GM23248 (cell line): ENCODE results near the gene TASOR. TPM values are rescaled to one million over a fixed set of nuclear protein-coding genes. Genes with fewer than 3 reads are reported as not detected.
A peak's percentile ranks its signal among the peaks of the same experiment; 100 is the strongest.

Source experiments
- DNase-seq: peaks from one replicate; pipeline ENCODE4 v3.0.0-alpha.2; 2015
- H2AFZ ChIP-seq: fragments of 200-600 bp; sonication (generic); 2 replicates; pipeline ENCODE4 v1.6.1; 2016; ENCODE audit warnings: antibody characterized with exemption
- H3F3A ChIP-seq: fragments of 200-600 bp; sonication (generic); 2 replicates; pipeline ENCODE4 v1.6.1; 2016; ENCODE audit warnings: mild to moderate bottlenecking, antibody characterized with exemption, mixed run types; ENCODE audit not compliant: insufficient read depth
- H3K27ac ChIP-seq: fragments of 200-600 bp; sonication (generic); 2 replicates; pipeline ENCODE4 v1.5.1; 2016; ENCODE audit warnings: mild to moderate bottlenecking
- H3K27me3 ChIP-seq: fragments of 200-600 bp; sonication (generic); replicated peaks from 2 replicates; pipeline ENCODE4 v1.6.1; 2016; ENCODE audit warnings: mild to moderate bottlenecking; ENCODE audit not compliant: insufficient read depth
- H3K36me3 ChIP-seq: fragments of 200-600 bp; sonication (generic); 2 replicates; pipeline ENCODE4 v1.6.1; 2016; ENCODE audit warnings: low read depth, mild to moderate bottlenecking
- H3K4me1 ChIP-seq: fragments of 200-600 bp; sonication (generic); 2 replicates; pipeline ENCODE4 v1.6.1; 2016; ENCODE audit warnings: mild to moderate bottlenecking; ENCODE audit not compliant: insufficient read depth
- H3K4me2 ChIP-seq: fragments of 200-600 bp; sonication (generic); one replicate; pipeline ENCODE4 v1.6.1; 2016; ENCODE audit warnings: mild to moderate bottlenecking; ENCODE audit not compliant: unreplicated experiment
- H3K4me3 ChIP-seq: fragments of 200-600 bp; sonication (generic); 2 replicates; pipeline ENCODE4 v1.5.1; 2016; ENCODE audit warnings: mild to moderate bottlenecking
- H3K79me2 ChIP-seq: fragments of 200-600 bp; sonication (generic); 2 replicates; pipeline ENCODE4 v1.6.1; 2016; ENCODE audit warnings: mild to moderate bottlenecking; ENCODE audit not compliant: insufficient read depth
- H3K9ac ChIP-seq: fragments of 200-600 bp; sonication (generic); 2 replicates; pipeline ENCODE4 v1.6.1; 2016; ENCODE audit warnings: mild to moderate bottlenecking
- H3K9me2 ChIP-seq: fragments of 200-600 bp; sonication (generic); 2 replicates; pipeline ENCODE4 v1.6.1; 2016; ENCODE audit warnings: mixed run types, mild to moderate bottlenecking, moderate library complexity; ENCODE audit not compliant: insufficient read depth
- H3K9me3 ChIP-seq: fragments of 200-600 bp; sonication (generic); one replicate; pipeline ENCODE4 v1.6.1; 2017; ENCODE audit warnings: low read depth
- H4K20me1 ChIP-seq: fragments of 200-600 bp; sonication (generic); 2 replicates; pipeline ENCODE4 v1.6.0; 2016; ENCODE audit not compliant: insufficient read depth
- EZH2 ChIP-seq: fragments of 200-600 bp; sonication (generic); IDR thresholded peaks from 2 replicates; pipeline ENCODE4 v1.6.1; 2018; ENCODE audit warnings: antibody characterized with exemption, mild to moderate bottlenecking; ENCODE audit not compliant: insufficient read depth, poor library complexity, severe bottlenecking
- EZH2phosphoT487 ChIP-seq: fragments of 200-600 bp; sonication (generic); IDR thresholded peaks from 2 replicates; pipeline ENCODE4 v1.6.1; 2018; ENCODE audit warnings: antibody characterized with exemption, moderate library complexity, mild to moderate bottlenecking, low read depth; ENCODE audit not compliant: insufficient read depth
- WGBS, 2 experiments: methylation state at CpG; one replicate each; pipeline ENCODE4 v1.1.6; 2015 to 2017; ENCODE audit warnings: low lambda C conversion rate in 2 of 2, low coverage in 1 of 2; ENCODE audit errors: missing lambda C conversion rate in 2 of 2; 5-methylcytosine and 5-hydroxymethylcytosine counted together
- in situ Hi-C: fragments of 300-500 bp; cut with MboI; formaldehyde crosslinking; loops from 2 replicates; pipeline ENCODE4 v1.15.0; 2020
- polyA plus RNA-seq: library from polyadenylated mRNA; unstranded; fragments of >200 nt; fragmentation: Nextera tagmentation; extraction: Ambion mirVana; gene quantifications from 2 replicates; pipeline ENCODE4 v1.2.1, GENCODE V29; 2016
- total RNA-seq: library from RNA; depleted of rRNA; stranded (reverse); fragments of >200 nt; shearing (Covaris generic); gene quantifications from 2 replicates; pipeline ENCODE4 v1.2.3, GENCODE V29; 2014

TASOR gene
- total and polyA plus RNA-seq, 2 experiments from 2014 or later: 15.7 to 56.8 TPM

DNA sequence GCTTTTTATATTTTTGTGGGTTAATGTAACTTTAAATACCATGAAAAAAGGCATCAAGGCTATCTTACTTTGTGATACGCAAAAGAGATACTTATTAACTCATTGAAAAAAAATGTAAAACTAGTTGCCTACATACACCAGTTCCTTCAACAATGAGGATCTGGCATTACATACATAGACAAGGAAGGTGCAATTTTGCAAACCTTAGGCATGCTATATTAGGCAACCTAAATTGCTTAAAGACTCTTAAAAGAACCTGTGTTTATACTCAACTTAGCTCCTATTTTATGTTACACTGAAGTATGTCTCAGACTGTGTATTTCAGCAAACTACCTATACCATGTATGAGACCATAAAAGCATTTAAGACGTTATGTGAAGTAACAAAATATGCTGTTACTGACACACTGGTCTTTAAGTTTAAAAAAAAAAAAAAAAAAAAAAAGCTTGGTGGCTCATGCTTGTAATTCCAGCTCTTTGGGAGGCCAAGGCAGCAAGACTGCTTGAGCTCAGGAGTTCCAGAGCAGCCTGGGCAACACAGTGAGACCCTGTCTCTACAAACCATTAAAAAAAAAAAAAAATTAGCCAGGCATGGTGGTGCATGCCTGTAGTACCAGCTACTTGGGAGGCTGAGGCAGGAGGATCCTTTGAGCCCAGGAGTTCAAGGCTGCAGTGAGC lies 9.1 kb downstream of the TASOR start:
- in situ Hi-C loops: no loop called here
- no peak for DNase-seq
- no peak for TF ChIP-seq EZH2
- TF ChIP-seq EZH2phosphoT487: no peak
- Histone ChIP-seq H3K79me2 (peaks cover 70% of the 10 kb centered on the region), H3K4me3 (no peak overlapping the region), H3K9ac (no peak overlapping the region), H3K9me2 (no peaks in the 10 kb centered on the region), H3K4me1 (no peaks in the 10 kb centered on the region), H3F3A (peaks cover 5% of the 10 kb centered on the region; the same call in 1 of the 2 replicates), H4K20me1 (no peaks in the 10 kb centered on the region), H3K27me3 (no peaks in the 10 kb centered on the region), H3K4me2 (no peak overlapping the region), H3K36me3 (peaks cover 24% of the 10 kb centered on the region), H3K9me3 (no peaks in the 10 kb centered on the region), H3K27ac (no peak overlapping the region), H2AFZ (no peak overlapping the region)
- 75 to 76% methylated on average over 2 of the region's 2 CpGs for WGBS, 2 experiments

DNA sequence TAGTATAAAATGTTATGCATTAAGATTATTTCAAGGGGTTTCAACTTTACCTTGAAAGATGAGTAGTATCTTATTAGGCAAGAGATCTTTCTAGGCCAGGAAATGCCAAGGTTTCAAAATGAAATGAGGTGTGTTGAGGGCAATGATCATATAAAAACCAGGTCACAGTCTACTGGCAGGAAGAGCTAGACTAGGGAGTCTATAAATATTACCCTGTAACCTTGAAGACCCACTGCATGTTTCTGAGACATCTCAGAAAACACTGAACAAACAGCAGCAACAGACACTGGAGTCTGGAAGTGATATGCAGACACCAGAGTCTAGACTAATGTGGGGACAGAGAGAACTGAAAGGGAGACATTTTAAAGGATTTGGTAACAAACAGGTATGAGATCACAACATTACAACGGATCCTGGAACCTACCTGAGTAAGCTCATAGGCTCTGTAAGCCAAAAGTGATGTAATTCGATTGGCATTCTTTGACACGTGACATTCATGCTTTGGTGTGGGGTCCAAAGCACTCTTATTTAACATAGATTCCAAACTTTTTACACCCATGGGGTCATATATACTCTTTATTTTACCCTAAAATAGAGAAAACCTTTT lies 15.0 kb downstream of the TASOR start:
- peaks cover 73% of the 10 kb centered on the region for H3K36me3 ChIP-seq
- no peaks in the 10 kb centered on the region for H3F3A ChIP-seq
- in situ Hi-C loops: no loop called here
- H3K79me2 ChIP-seq: peaks cover 36% of the 10 kb centered on the region; the same call in 1 of the 2 replicates
- no peaks in the 10 kb centered on the region for H3K27me3 ChIP-seq
- no peak overlapping the region for H3K4me3 ChIP-seq
- no peaks in the 10 kb centered on the region for H3K9me2 ChIP-seq
- no peak overlapping the region for H2AFZ ChIP-seq
- DNase-seq: no peak
- H3K4me1 ChIP-seq: no peaks in the 10 kb centered on the region
- TF ChIP-seq EZH2phosphoT487: no peak
- WGBS, 2 experiments: 95 to 98% methylated on average over 3 of the region's 3 CpGs
- no peak overlapping the region for H3K4me2 ChIP-seq
- no peaks in the 10 kb centered on the region for H3K9me3 ChIP-seq
- no peak overlapping the region for H3K9ac ChIP-seq
- H3K27ac ChIP-seq: no peak overlapping the region
- no peaks in the 10 kb centered on the region for H4K20me1 ChIP-seq

DNA sequence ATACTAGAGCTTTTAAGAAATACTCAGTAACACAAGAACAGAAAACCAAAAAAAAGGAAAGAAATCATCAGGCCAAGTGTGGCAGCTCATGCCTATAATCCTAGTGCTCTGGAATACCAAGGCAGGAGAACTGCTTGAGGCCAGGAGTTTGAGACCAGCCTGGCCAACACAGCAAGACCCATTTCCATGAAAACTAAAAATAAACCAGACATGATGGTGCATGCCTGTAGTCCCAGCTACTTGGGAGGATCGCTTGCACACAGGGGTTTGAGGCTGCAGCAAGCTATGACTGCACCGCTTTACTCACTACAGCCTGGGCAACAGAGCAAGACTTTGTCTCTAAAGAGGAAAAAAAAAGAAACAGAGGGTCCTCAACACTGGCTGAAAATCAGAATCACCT lies 18.2 kb downstream of the TASOR start:
- Histone ChIP-seq H3K27me3 (no peaks in the 10 kb centered on the region), H3K9me2 (no peaks in the 10 kb centered on the region), H3K9me3 (no peaks in the 10 kb centered on the region), H3F3A (no peaks in the 10 kb centered on the region), H2AFZ (no peak overlapping the region), H3K9ac (no peak overlapping the region), H3K4me1 (no peaks in the 10 kb centered on the region), H3K4me3 (no peak overlapping the region), H4K20me1 (no peaks in the 10 kb centered on the region), H3K79me2 (peaks cover 43% of the 10 kb centered on the region), H3K36me3 (peaks cover 84% of the 10 kb centered on the region), H3K27ac (no peak overlapping the region), H3K4me2 (no peak overlapping the region)
- in situ Hi-C loops: no loop called here
- 98 to 100% methylated on average over 2 of the region's 2 CpGs for WGBS, 2 experiments
- no peak for DNase-seq
- TF ChIP-seq EZH2: no peak
- TF ChIP-seq EZH2phosphoT487: no peak

DNA sequence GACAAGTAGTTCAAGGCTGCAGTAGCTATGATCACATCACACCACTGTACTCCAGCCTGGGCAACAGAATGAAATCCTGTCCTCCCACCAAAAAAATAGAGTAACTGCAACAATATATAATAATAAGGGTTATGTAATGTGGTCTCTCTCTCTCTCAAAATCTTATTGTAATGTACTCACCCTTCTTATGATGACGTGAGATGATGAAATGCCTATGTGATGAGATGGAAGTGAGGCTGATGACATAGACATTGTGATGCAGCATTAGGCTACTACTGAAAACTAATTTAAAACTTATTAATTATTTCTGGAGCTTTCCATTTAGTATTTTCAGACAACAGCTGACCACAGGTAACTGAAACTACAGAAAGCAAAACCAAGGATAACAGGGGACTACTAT lies 27.4 kb downstream of the TASOR start:
- Histone ChIP-seq H2AFZ (no peak overlapping the region), H3K27me3 (no peaks in the 10 kb centered on the region), H3K36me3 (peaks cover 45% of the 10 kb centered on the region), H3K9me3 (no peaks in the 10 kb centered on the region), H3K9me2 (no peaks in the 10 kb centered on the region), H3K9ac (no peak overlapping the region), H3K4me1 (no peaks in the 10 kb centered on the region), H4K20me1 (no peaks in the 10 kb centered on the region; the same call in 1 of the 2 replicates), H3F3A (peaks cover 8% of the 10 kb centered on the region; the same call in 1 of the 2 replicates), H3K4me3 (no peak overlapping the region), H3K27ac (no peak overlapping the region), H3K4me2 (no peak overlapping the region), H3K79me2 (peaks cover 92% of the 10 kb centered on the region)
- in situ Hi-C loops: no loop called here
- TF ChIP-seq EZH2: no peak
- TF ChIP-seq EZH2phosphoT487: no peak
- DNase-seq: peak; percentile 12
- 89 to 98% methylated on average over 1 of the region's 1 CpG for WGBS, 2 experiments
